ENCODE results near the gene BRINP3. TPM values are rescaled to one million over a fixed set of nuclear protein-coding genes. Genes with fewer than 3 reads are reported as not detected.

Gene BRINP3
- total and polyA plus RNA-seq, 8 donors, result 0.06 to 25.5 (median 7.4) TPM; not detected in 4

- H3K27ac ChIP-seq, result no peak overlapping the region
- no peaks in the 10 kb centered on the region for H3K36me3 ChIP-seq
- H3K27me3 ChIP-seq, result peaks cover 0 to 52% (median 47%) of the 10 kb centered on the region in 3 donors
- no peaks in the 10 kb centered on the region for H3K9me3 ChIP-seq
- peaks cover 4 to 41% (median 28%) of the 10 kb centered on the region in 4 donors for H3K4me1 ChIP-seq
- 36 to 53% (median 38%) methylated on average over 4 of the region's 4 CpGs for WGBS, 5 donors
- TF ChIP-seq CTCF (IDR thresholded peaks at IDR 0.05), result no peak
- TF ChIP-seq POLR2AphosphoS5 (IDR thresholded peaks at IDR 0.05), result no peak
- no peak for TF ChIP-seq EP300 (IDR thresholded peaks at IDR 0.05)
- no peak for TF ChIP-seq POLR2A (IDR thresholded peaks at IDR 0.05)
- intact Hi-C loops (cut with DNase I; ENCODE audit: low total_unique reads), result no loop called here
- H3K4me3 ChIP-seq, result no peak overlapping the region
- peak in 1 of 2 donors; percentile 33 for DNase-seq
Observed at GRCh38 chr1:190479516-190479915, 1.9 kb upstream of the BRINP3 start.

- Histone ChIP-seq H3K27ac (no peak overlapping the region), H3K4me3 (peak overlapping the region; percentile 26 to 47 (median 36)), H3K36me3 (no peaks in the 10 kb centered on the region), H3K27me3 (peaks cover 0 to 53% (median 51%) of the 10 kb centered on the region in 3 donors), H3K4me1 (peaks cover 4 to 44% (median 29%) of the 10 kb centered on the region in 4 donors), H3K9me3 (no peaks in the 10 kb centered on the region)
- peak in 1 of 2 donors; percentile 56 for DNase-seq
- intact Hi-C loops (cut with DNase I; ENCODE audit: low total_unique reads), result no loop called here
- TF ChIP-seq POLR2AphosphoS5 (IDR thresholded peaks at IDR 0.05), result no peak
- TF ChIP-seq CTCF (IDR thresholded peaks at IDR 0.05), result no peak
- TF ChIP-seq POLR2A (IDR thresholded peaks at IDR 0.05), result no peak
- TF ChIP-seq EP300 (IDR thresholded peaks at IDR 0.05), result no peak
- WGBS, 5 donors, result 2 to 8% (median 7%) methylated on average over 4 of the region's 4 CpGs
Observed at GRCh38 chr1:190479050-190479397, 1.4 kb upstream of the BRINP3 start.

- H3K36me3 ChIP-seq, result no peaks in the 10 kb centered on the region
- whole genome bisulfite sequencing, 5 donors, result 1 to 2% (median 2%) methylated on average over 42 of the region's 42 CpGs
- H3K27ac ChIP-seq, result no peak overlapping the region
- no peaks in the 10 kb centered on the region for H3K9me3 ChIP-seq
- intact Hi-C loops (cut with DNase I; ENCODE audit: low total_unique reads), result no loop called here
- DNase-seq, result peak in 1 of 2 donors; percentile 62
- H3K27me3 ChIP-seq, result peaks cover 0 to 53% (median 51%) of the 10 kb centered on the region in 3 donors
- H3K4me1 ChIP-seq, result peaks cover 4 to 44% (median 29%) of the 10 kb centered on the region in 4 donors
- H3K4me3 ChIP-seq, result peak overlapping the region; percentile 26 to 47 (median 36)
- TF ChIP-seq POLR2AphosphoS5 (IDR thresholded peaks at IDR 0.05) (no peak), EP300 (IDR thresholded peaks at IDR 0.05) (no peak), POLR2A (IDR thresholded peaks at IDR 0.05) (no peak), CTCF (IDR thresholded peaks at IDR 0.05) (no peak)
Observed at GRCh38 chr1:190478149-190479049, 735 bp upstream of the BRINP3 start.

GRCh38 chr1:190476806-190477205 lies 858 bp downstream of the BRINP3 start:
- TF ChIP-seq EP300 (IDR thresholded peaks at IDR 0.05) (no peak), POLR2AphosphoS5 (IDR thresholded peaks at IDR 0.05) (no peak), POLR2A (IDR thresholded peaks at IDR 0.05) (no peak), CTCF (IDR thresholded peaks at IDR 0.05) (no peak)
- peaks cover 4 to 44% (median 29%) of the 10 kb centered on the region in 4 donors for H3K4me1 ChIP-seq
- H3K36me3 ChIP-seq, result no peaks in the 10 kb centered on the region
- no peak overlapping the region for H3K27ac ChIP-seq
- H3K27me3 ChIP-seq, result peaks cover 0 to 53% (median 51%) of the 10 kb centered on the region in 3 donors
- H3K4me3 ChIP-seq, result no peak overlapping the region
- intact Hi-C loops (cut with DNase I; ENCODE audit: low total_unique reads), result no loop called here
- 30 to 46% (median 36%) methylated on average over 5 of the region's 5 CpGs for WGBS, 5 donors
- no peaks in the 10 kb centered on the region for H3K9me3 ChIP-seq
- DNase-seq, result no peak

All from stomach (tissue), 9 donors.